GM19372 (cell line): ENCODE data around the gene ARL13B.
A peak's percentile ranks its signal among the peaks of the same experiment; 100 is the strongest.
"Not testable (repeated sequence)": the region's sequence is repeated elsewhere in the genome, so short reads cannot be mapped to it uniquely, and the experiment has no call there.

Experiments used
- ATAC-seq: cut with Tn5 transposase; IDR thresholded peaks from one replicate; pipeline ENCODE4 v1.9.1; 2021; ENCODE audit warnings: mild to moderate bottlenecking, low read depth, moderate library complexity; ENCODE audit not compliant: unreplicated experiment

The ARL13B gene

GRCh38 chr3:93992207-93992606, 12.3 kb downstream of the ARL13B start:
- no peak for ATAC-seq

DNA sequence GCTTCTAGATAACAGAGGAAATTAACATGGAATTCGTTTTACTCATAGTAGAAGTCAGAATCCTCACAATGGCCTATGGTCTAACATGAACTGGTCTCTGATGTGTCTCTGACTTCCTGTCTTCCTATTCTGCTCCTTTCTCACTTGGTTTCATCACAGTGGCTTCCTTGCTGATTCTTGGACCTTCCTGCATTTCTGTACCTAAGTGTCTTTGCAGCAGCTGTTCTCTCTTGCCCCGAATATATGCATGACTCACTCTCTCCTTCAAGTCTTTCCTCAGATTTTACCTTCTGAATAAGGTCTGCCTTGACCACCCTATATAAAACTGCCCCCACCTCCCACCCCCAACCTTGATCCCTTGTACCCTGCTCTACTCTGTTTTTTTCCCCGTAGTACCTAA, 14.1 kb downstream of the ARL13B start:
- ATAC-seq: no peak

- ATAC-seq: no peak
These were observed 21.2 kb downstream of the ARL13B start for GRCh38 chr3:94001191-94001590.

- no peak for ATAC-seq
These were observed 22.0 kb downstream of the ARL13B start for GRCh38 chr3:94001827-94002495.

GRCh38 chr3:94004301-94004910, 24.5 kb downstream of the ARL13B start:
- peak; percentile 95 for ATAC-seq

DNA sequence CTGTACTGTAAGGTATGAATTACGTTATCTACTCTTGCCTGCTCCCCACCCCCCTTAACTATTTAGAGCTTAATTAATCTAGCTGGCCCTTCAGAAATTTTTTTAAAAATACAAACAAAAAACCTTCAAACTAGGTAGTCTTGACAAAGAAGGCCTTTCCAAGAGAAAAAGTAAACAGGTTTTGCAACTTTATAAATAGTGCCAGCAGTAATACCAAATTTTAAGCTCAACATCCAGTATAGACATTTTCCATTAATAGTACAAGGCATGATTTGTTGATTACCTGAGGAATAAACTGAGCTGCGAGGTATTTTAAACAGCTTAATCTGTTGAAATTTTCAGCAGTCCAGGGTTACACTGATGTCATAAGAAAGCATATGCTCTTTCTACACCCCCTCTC, 28.3 kb downstream of the ARL13B start:
- ATAC-seq: no peak

DNA sequence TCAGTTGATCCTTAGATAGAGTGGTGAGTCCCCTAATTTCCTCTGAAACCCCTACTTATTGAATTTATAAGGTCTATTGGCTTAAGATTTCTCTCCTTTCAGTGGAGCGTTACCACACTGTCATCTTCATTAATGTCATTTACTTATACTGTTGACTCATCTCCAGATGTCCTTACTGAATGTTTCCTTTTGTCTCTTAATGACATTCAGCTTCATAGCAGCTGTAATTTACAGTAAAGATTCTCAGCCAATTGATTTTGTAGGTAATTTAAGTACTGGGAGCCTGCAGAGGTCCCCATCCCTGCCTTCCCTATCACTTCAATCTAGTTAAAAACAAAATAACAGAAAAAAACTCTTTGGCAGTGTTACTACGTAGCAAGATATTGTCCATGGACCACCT, 29.7 kb downstream of the ARL13B start:
- no peak for ATAC-seq

- no peak for ATAC-seq
These were observed 31.3 kb downstream of the ARL13B start for GRCh38 chr3:94011233-94011711.

- ATAC-seq: no peak
These were observed 32.2 kb downstream of the ARL13B start for GRCh38 chr3:94012185-94012584.

DNA sequence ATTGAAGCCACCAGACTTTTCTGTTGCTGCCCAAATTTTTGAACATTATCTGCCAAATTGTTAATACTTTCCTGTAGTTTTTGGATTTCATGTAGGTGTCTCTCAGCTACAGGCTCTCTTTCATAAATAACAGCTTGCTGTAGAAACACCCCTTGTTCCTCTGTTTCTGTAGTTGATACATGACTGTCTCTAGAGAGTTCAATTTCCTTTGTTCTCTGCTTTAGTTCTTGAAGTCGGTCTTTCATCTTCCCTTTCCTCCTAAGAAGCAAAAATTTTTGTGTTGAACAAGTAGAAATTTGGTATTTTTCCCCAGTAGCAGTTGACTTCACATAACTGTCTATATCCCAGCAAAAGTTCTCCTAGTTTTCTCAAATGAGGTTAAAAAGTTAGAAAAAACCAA, 35.1 kb downstream of the ARL13B start:
- ATAC-seq: no peak

DNA sequence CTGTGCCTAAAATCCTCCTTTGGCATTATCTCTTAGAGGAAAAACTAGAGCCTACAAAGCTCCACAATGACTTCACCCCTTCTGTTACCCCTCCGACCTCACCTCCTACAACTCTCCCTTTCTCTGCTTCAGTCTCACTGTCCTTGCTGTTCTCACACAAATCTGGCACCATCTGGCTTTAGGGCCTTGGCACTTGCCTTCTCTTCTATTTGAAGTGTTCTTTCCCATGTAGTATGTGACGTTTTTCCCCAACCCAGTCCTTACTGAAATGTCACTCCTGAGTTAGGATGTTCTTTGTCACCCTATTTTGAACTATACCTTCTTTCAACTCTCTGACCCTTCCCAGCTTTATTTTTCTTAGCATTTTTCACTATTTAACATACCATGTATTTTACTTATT, 39.7 kb downstream of the ARL13B start:
- no peak for ATAC-seq

- ATAC-seq: no peak
These were observed 40.3 kb downstream of the ARL13B start for GRCh38 chr3:94020293-94020692.

DNA sequence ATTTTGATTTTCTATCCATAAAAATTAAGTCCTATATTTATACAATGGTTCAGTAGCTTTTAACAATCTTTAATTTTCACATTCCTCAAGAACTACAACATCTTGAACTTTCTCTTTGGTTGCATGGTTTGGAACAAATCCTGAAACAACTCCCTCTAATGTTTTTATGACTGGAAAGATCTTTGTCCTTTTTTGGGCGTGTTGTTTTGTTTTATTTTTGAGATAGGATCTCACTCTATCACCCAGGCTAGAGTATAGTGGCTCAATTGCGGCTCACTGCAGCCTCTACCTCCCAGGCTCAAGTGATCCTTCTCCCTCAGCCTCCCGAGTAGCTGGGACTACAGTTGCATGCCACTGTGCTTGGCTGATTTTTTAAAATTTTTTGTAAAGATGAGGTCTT, 44.4 kb downstream of the ARL13B start:
- ATAC-seq: no peak

GRCh38 chr3:94026623-94027022, 46.7 kb downstream of the ARL13B start:
- no peak for ATAC-seq

GRCh38 chr3:94028093-94028837, 48.3 kb downstream of the ARL13B start, which contains the start of gene STX19:
STX19 (minus strand) TSS chr3:94028597; CDS start chr3:94015269, 13,328 bp downstream.
- no peak for ATAC-seq

GRCh38 chr3:94036909-94037507, 57.1 kb downstream of the ARL13B start:
- no peak for ATAC-seq

- ATAC-seq: no peak
These were observed 63.3 kb downstream of the ARL13B start for GRCh38 chr3:94043285-94043684.

- not testable (repeated sequence) for ATAC-seq
These were observed 64.4 kb downstream of the ARL13B start for GRCh38 chr3:94044100-94044936.

DNA sequence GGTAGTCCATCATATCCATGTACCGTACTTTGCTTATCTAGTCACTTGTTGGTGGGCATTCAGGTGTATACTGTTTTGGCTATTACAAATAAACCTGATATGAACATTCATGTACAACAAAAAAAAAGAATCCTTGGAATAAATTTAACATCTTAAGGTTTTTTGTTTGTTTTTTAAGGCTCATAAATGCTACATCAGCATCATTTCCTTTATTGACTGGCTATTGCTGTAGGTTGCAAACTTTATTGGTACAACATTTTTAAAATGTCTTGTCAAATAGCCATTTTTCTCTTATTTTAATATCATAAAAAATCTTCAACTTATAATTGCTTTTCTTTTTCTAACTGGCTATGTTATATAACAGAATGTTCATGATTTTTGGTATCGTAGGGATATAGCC, 66.6 kb downstream of the ARL13B start:
- ATAC-seq: no peak

- no peak for ATAC-seq
These were observed 69.3 kb downstream of the ARL13B start for GRCh38 chr3:94049267-94049666.
